Measurements from ENCODE around the gene GABRP. TPM values are rescaled to one million over a fixed set of nuclear protein-coding genes. Genes with fewer than 3 reads are reported as not detected.

Gene GABRP, protein sequence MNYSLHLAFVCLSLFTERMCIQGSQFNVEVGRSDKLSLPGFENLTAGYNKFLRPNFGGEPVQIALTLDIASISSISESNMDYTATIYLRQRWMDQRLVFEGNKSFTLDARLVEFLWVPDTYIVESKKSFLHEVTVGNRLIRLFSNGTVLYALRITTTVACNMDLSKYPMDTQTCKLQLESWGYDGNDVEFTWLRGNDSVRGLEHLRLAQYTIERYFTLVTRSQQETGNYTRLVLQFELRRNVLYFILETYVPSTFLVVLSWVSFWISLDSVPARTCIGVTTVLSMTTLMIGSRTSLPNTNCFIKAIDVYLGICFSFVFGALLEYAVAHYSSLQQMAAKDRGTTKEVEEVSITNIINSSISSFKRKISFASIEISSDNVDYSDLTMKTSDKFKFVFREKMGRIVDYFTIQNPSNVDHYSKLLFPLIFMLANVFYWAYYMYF
- 2.1 and 2.2 TPM in 2 replicates for total RNA-seq (2014; rRNA removed; shearing (Covaris generic))

DNA sequence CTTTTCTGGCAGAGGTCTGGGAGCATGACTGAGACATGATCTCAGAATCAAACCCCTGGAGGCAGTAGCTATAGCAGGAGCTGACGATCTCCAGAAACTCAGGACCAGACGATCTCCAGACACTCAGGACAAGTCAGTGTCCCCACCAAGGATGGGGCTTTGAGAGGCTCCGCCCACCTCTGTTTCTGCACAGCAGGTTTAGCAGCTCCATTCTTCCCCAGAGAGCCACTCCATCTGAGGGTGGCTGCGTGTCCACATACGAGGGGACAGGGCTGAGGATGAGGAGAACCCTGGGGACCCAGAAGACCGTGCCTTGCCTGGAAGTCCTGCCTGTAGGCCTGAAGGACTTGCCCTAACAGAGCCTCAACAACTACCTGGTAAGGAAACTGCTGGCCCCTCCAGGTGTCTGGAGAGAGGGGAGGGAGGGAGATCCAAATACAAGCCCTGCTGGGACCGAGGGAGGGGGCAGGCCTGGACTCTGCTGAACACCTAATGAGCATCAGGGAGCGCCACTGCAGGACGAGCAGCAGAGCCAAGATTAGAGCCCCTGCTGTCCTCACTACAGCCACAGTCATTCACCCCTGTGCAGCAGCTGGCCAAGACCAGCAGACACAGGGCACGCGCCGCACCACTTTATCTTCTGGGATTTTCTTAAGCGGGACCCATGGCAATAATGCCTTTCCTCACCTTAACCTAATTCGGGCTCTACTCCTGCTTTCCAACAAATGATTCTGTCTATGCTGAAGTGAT is at the start of gene GABRP:
TSS of gene GABRP (plus strand) at position 228 of the 750 bp plus-strand sequence. CDS start 4,891 bp downstream, outside the sequence.
- no peak within 1 kb of the TSS for H3K4me3 ChIP-seq (ENCODE audit: insufficient read depth, low read depth, low read length)
- H3K27me3 ChIP-seq (ENCODE audit: control insufficient read depth, insufficient read depth, low read length), result no peaks in the 10 kb centered on the region
- no peak for DNase-seq
- H3K36me3 ChIP-seq (replicated peaks; ENCODE audit: control insufficient read depth, insufficient read depth, low read length), result no peaks in the 10 kb centered on the region

DNA sequence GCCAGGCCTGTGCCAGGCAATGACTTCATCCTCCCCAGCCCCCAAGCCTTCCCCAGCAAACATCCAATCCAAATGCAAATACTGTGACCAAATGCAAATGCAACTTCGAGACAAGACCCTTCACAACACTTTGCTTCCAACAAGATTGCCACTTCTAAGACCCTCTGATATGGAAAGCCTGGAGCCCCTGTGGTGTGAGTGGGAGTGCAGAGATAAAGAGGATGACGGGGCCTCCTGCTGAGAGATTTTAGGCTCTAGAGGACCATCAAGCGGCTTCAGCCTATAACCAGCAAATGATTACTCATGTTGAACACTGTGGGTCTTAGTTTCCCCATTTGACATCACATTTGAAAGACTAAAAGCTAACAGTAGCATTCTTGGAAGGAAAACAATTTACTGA is 46.6 kb upstream of the GABRP start:
- no peaks in the 10 kb centered on the region for H3K36me3 ChIP-seq (replicated peaks; ENCODE audit: control insufficient read depth, insufficient read depth, low read length)
- DNase-seq, result no peak
- no peaks in the 10 kb centered on the region for H3K27me3 ChIP-seq (ENCODE audit: control insufficient read depth, insufficient read depth, low read length)
- no peak overlapping the region for H3K4me3 ChIP-seq (ENCODE audit: insufficient read depth, low read depth, low read length)

DNA sequence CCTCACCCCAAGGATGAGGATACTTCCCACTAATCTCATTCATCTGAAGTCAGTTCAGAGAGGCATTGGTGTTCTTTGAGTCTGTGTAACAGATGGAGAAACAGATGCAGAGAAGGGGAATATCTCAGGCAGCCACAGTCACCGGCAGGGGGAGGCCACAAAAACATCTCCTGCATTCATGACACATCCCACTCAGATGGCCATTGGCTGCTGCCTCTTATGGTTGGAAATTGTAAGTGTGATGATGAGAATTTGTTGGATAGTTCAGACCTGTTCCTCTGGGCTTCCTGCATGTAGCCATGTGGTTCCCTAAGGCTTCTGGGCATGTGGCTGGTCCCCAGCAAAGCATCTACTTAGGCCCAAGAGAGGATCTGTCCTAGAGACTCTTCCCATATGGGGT is 45.9 kb upstream of the GABRP start:
- Histone ChIP-seq H3K36me3 (replicated peaks; ENCODE audit: control insufficient read depth, insufficient read depth, low read length) (no peaks in the 10 kb centered on the region), H3K27me3 (ENCODE audit: control insufficient read depth, insufficient read depth, low read length) (no peaks in the 10 kb centered on the region), H3K4me3 (ENCODE audit: insufficient read depth, low read depth, low read length) (no peak overlapping the region)
- DNase-seq, result no peak

DNA sequence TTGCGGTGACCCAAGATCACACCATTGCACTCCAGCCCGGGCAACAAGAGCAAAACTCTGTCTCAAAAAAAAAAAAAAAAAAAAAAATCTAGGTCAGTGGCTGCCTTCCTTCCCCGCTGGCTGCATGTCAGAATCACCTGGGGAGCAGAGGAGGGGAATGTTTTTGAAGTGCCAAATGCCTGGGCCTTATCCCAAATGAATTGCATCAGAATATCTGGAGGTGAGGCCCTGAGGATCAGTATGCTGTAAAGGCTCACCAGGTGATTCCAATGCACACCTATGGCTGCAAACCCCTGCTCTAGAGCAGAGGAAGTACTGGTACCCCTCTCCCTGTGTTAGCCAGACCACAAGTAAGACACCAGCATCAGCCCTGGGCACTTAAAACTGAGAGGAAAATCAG is 44.7 kb upstream of the GABRP start:
- H3K36me3 ChIP-seq (replicated peaks; ENCODE audit: control insufficient read depth, insufficient read depth, low read length), result no peaks in the 10 kb centered on the region
- DNase-seq, result peak; percentile 51
- no peak overlapping the region for H3K4me3 ChIP-seq (ENCODE audit: insufficient read depth, low read depth, low read length)
- H3K27me3 ChIP-seq (ENCODE audit: control insufficient read depth, insufficient read depth, low read length), result no peaks in the 10 kb centered on the region

DNA sequence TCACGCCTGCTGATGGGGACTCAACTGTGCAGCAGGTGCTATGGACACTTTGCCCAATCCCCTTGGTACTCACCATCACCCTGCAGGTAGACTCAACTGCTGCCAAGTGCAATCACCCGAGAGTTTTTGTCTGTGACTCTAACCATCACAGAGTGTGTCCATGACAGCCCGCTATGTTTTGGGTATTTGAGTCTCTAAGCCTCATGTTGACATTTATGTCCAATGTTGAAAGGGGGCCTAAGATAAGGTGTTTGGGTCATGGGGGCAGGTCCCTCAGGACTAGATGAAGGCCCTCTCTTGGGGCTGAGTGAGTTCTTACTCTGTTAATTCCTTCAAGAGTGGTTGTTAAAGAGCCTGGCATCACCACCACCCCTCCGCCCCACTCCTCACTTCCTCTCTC is 44.1 kb upstream of the GABRP start:
- DNase-seq, result no peak
- H3K4me3 ChIP-seq (ENCODE audit: insufficient read depth, low read depth, low read length), result no peak overlapping the region
- no peaks in the 10 kb centered on the region for H3K36me3 ChIP-seq (replicated peaks; ENCODE audit: control insufficient read depth, insufficient read depth, low read length)
- H3K27me3 ChIP-seq (ENCODE audit: control insufficient read depth, insufficient read depth, low read length), result no peaks in the 10 kb centered on the region

DNA sequence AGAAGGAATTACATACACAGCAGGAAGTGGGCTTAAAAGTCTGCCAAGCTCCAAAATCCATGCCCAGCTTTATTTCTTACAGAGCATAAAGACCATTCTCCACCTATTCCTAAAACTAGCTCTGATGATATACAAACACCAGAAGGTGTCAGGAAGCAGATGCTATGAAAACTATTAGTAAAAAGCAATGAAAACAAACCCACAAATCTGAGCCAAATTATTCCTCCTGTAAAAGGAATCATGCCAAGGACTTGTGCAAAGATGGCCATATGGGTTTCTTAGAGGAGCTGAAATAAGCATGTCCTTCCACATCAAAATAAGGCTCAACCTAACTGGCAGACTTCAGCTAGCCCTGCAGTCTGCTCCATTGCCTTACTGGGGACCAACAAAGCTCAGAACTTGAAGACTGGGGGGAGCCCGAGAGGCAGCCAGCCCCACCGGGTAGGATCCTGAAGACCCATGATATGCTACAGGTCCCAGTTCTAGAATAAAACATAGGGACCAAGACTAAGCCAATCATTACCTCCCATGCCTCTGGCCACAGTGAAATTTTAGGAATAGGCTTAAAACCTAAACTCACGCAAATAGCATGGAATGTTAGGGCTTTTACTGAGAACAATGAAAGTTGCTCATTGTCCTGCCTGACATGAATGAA is 42.8 kb upstream of the GABRP start:
- H3K36me3 ChIP-seq (replicated peaks; ENCODE audit: control insufficient read depth, insufficient read depth, low read length), result no peaks in the 10 kb centered on the region
- no peak overlapping the region for H3K4me3 ChIP-seq (ENCODE audit: insufficient read depth, low read depth, low read length)
- DNase-seq, result no peak
- no peaks in the 10 kb centered on the region for H3K27me3 ChIP-seq (ENCODE audit: control insufficient read depth, insufficient read depth, low read length)

DNA sequence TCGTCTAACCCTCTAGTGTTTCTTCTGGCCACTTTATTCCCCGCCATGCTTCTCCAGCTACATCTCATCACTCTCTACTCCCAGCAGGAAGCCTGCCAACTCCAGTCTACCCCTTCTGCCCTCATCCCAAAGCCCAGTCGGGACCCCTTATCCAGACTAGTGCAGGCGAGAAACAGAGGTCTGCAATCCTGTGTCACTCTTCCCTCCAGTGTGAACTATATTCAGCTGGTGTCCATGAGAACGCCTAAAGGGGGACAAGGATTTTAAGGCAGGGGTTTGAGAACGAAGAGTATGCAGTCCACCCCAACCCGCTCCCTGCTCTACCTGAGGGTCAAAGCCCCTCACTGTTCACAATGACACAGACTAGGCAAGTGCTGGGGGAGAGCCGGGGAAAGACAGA is 41.7 kb upstream of the GABRP start:
- no peak for DNase-seq
- Histone ChIP-seq H3K36me3 (replicated peaks; ENCODE audit: control insufficient read depth, insufficient read depth, low read length) (no peaks in the 10 kb centered on the region), H3K27me3 (ENCODE audit: control insufficient read depth, insufficient read depth, low read length) (no peaks in the 10 kb centered on the region), H3K4me3 (ENCODE audit: insufficient read depth, low read depth, low read length) (no peak overlapping the region)

DNA sequence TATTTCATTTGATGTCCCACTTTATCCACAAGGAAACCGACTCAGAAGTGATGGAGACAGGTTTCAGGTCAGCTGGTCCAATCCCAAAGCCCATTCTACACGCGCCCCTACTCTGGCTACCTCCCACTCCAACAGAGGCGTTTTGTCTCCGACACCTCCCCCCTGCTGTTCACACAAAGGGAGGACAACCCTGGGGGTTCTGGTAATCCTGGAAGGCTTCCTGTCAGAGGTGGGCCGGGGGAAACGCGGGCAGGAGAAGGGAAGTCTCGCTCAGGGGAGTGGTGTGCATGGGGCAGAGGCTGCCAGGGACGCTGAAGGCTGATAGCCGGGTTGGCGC is 39.7 kb upstream of the GABRP start:
- no peaks in the 10 kb centered on the region for H3K27me3 ChIP-seq (ENCODE audit: control insufficient read depth, insufficient read depth, low read length)
- H3K36me3 ChIP-seq (replicated peaks; ENCODE audit: control insufficient read depth, insufficient read depth, low read length), result no peaks in the 10 kb centered on the region
- no peak for DNase-seq
- peak overlapping the region; percentile 28; the same call in 1 of the 2 replicates for H3K4me3 ChIP-seq (ENCODE audit: insufficient read depth, low read depth, low read length)

DNA sequence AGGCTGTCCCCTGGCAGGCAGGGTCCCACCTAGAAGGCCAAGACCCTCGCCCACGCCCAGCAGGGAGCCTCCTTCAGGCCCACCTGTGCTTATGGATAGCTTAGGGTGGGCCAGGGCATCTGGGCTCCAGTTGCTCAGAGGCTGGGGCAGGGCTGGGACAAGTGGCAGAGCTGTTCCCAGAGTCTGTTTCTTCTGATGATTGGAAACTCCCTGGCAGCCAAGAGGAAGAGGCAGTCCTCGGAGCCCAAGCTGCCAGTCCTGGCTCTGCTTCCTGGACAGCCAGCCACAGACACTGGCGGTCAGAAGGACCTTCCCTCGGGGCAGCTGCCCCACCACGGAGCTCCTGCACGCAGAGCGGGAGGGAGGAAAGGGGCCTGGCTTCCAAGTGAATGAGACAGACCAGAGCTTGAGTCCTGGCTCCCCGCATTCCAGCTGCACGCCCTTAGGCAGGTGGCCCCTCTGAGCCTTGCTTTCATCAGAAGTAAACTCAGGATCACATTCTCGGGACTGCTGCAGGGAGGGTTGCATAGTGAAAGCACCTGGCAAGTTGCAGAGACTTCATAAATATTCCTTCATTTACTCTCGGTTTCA is 37.9 kb upstream of the GABRP start:
- peak; percentile 85 for DNase-seq
- Histone ChIP-seq H3K36me3 (replicated peaks; ENCODE audit: control insufficient read depth, insufficient read depth, low read length) (no peaks in the 10 kb centered on the region), H3K4me3 (ENCODE audit: insufficient read depth, low read depth, low read length) (no peak overlapping the region), H3K27me3 (ENCODE audit: control insufficient read depth, insufficient read depth, low read length) (no peaks in the 10 kb centered on the region)

DNA sequence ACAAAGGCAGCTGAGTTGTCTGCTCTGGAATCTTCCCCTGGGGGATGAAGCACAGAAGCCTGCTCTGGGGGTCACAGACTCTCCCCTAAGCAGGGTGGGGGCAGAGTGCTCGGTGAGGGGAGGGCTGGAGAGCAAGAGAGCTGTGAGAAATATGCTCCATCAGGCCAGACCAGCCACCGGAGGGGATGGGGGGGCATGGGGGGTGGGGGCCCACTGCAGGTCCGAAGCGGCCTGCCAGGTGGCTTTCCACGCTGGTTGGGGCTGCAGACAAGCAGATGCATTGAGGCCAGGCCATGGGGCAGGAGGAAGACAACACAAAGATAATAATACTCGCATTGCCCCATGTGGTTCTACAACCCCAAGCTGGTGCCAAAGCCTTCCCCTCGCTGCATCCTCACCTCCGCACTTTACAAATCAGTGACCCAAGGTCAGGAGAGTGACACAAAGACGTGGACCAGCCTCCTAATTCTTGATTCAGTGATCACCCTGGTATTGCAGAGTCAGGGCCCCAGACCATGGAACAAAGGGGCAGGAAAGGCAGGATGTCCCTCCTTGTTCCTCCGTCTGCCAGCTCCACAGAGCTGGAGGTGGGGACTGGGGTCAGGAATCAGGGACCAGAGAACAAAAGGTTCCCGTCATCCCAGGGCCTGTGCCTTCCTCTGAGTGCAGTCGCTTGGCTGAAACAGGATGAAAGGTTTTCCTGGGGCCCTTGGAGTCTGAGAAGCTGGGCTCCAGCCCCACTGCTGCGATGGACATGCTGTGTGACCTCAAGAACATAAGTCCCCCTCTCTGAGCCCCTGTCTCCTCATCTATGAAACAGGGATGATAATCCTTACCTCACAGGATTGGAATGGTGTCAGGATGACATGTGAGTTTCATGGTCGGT is 37.2 kb upstream of the GABRP start:
- no peak for DNase-seq
- H3K36me3 ChIP-seq (replicated peaks; ENCODE audit: control insufficient read depth, insufficient read depth, low read length), result no peaks in the 10 kb centered on the region
- H3K4me3 ChIP-seq (ENCODE audit: insufficient read depth, low read depth, low read length), result no peak overlapping the region
- H3K27me3 ChIP-seq (ENCODE audit: control insufficient read depth, insufficient read depth, low read length), result no peaks in the 10 kb centered on the region

DNA sequence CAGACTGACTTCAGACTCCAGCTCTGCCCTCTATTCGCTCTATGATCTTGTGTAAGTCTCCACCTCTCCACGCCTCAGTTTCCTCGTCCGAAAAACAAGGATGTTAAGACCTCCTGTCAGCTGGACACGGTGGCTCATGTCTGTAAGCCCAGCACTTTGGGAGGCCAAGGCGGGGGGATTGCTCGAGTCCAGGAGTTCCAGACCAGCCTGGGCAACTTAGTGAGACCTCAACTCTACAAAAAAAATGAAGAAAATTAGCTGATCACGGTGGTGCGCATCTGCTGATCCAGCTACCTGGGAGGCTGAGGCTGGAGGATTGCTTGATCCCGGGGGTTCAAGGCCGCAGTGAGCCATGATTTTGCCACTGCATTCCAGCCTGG is 36.6 kb upstream of the GABRP start:
- H3K27me3 ChIP-seq (ENCODE audit: control insufficient read depth, insufficient read depth, low read length), result no peaks in the 10 kb centered on the region
- H3K36me3 ChIP-seq (replicated peaks; ENCODE audit: control insufficient read depth, insufficient read depth, low read length), result no peaks in the 10 kb centered on the region
- DNase-seq, result no peak
- no peak overlapping the region for H3K4me3 ChIP-seq (ENCODE audit: insufficient read depth, low read depth, low read length)

DNA sequence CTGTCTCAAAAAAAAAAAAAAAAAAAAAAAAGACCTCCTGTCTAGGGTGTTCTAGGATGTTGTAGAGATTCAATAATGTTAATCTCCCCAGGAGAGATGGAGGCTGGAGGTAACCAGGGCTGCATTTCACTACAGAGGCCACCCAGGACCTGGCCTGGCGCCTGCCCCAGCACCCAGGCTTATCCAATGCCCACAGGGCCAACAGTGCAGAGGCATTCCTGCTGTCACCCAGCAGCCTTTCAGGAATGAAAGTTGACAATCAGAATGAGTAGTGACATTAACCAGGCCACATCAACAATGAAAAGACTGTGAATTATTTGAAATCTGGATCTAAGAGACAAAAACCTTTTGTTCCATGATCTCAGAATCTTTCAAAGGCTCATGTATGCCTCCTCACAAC is 36.2 kb upstream of the GABRP start:
- H3K36me3 ChIP-seq (replicated peaks; ENCODE audit: control insufficient read depth, insufficient read depth, low read length), result no peaks in the 10 kb centered on the region
- no peak overlapping the region for H3K4me3 ChIP-seq (ENCODE audit: insufficient read depth, low read depth, low read length)
- no peaks in the 10 kb centered on the region for H3K27me3 ChIP-seq (ENCODE audit: control insufficient read depth, insufficient read depth, low read length)
- DNase-seq, result no peak

DNA sequence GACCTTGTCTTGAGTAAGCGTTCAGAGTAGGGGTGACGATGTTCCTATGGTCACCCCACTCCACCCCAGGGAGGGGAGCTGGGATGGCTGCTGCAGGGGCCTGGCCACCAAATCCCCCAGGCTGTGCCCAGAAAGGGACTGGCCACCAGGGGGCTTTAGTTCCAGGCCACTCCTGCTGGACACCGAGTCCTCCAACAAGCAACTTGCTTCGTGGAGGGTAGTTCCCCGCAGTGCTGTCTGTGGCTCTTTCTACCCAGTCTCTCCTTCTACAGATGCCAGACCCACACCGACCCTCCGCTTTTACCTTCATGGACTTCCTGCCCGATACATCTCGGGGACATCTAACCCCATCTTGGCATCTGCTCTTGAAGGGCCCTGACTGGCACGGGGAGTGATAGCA is 35.7 kb upstream of the GABRP start:
- no peaks in the 10 kb centered on the region for H3K27me3 ChIP-seq (ENCODE audit: control insufficient read depth, insufficient read depth, low read length)
- no peak overlapping the region for H3K4me3 ChIP-seq (ENCODE audit: insufficient read depth, low read depth, low read length)
- DNase-seq, result peak; percentile 75
- H3K36me3 ChIP-seq (replicated peaks; ENCODE audit: control insufficient read depth, insufficient read depth, low read length), result no peaks in the 10 kb centered on the region

DNA sequence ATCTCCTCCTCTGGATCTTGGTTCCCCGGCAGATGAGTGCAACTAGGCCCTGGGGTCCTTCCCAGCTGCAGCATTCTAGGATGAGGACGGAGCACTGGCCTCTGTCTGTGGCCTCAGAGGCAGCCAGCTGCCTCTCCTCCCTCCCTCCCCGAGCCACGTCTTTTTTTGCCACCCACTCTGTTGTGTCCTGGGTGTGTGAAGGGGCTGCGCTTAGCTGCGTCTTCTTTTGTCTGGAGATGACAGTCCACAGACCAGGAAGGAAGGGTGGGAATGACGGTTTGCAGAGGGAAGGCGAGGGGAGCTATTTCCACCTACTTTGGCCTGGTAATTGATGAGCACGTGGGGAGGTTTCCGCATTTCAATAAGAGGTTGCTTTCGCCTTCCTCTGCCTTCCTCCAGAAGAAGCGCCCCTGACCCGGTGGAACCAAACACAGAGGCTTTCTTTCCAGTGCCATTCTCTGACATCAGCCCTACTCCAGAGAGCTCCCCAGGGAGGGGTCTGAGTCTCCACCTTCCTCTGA is 34.5 kb upstream of the GABRP start:
- DNase-seq, result no peak
- no peaks in the 10 kb centered on the region for H3K36me3 ChIP-seq (replicated peaks; ENCODE audit: control insufficient read depth, insufficient read depth, low read length)
- H3K27me3 ChIP-seq (ENCODE audit: control insufficient read depth, insufficient read depth, low read length), result no peaks in the 10 kb centered on the region
- no peak overlapping the region for H3K4me3 ChIP-seq (ENCODE audit: insufficient read depth, low read depth, low read length)
